IMR-90 (cell line): Measurements from ENCODE around the gene NCOA3. TPM values are rescaled to one million over a fixed set of nuclear protein-coding genes. Genes with fewer than 3 reads are reported as not detected.
"Not testable (repeated sequence)": the region's sequence is repeated elsewhere in the genome, so short reads cannot be mapped to it uniquely, and the experiment has no call there.

Experiments used
- ATAC-seq: fragments of 200-7000 bp; cut with Tn5 transposase; 2 replicates; pipeline ENCODE4 v1.9.1; 2020; ENCODE audit warnings: low read depth, mild to moderate bottlenecking, moderate library complexity
- BruUV-seq: library from RNA; stranded (reverse); fragments of 400-500 nt; replicated peaks from 2 replicates; lab custom pipeline; 2021; lab: Mats Ljungman, UMichigan
- CTCF ChIA-PET: fragments of 300-600 bp; formaldehyde crosslinking; extraction: SDS; loops from one replicate; lab custom pipeline; 2021; ENCODE audit warnings: antibody characterized with exemption; lab: Yijun Ruan, JAX
- POLR2A ChIA-PET: fragments of 300-600 bp; sonication (Branson Sonifier 250); formaldehyde crosslinking; loops from one replicate; lab custom pipeline; 2022; ENCODE audit warnings: antibody characterized with exemption; ENCODE audit not compliant: unreplicated experiment; lab: Charles Lee
- DNase-seq: peaks from one replicate; pipeline ENCODE4 v3.0.0; 2013
- H2AFZ ChIP-seq: replicated peaks from 2 replicates; pipeline ENCODE3; 2013; ENCODE audit warnings: low read length, mild to moderate bottlenecking; ENCODE audit not compliant: poor library complexity
- H2AK5ac ChIP-seq: 2 replicates; pipeline ENCODE4 v1.6.1; 2013; ENCODE audit warnings: low read depth, low read length, inconsistent platforms
- H2AK9ac ChIP-seq: replicated peaks from 2 replicates; pipeline ENCODE3; 2013; ENCODE audit warnings: mild to moderate bottlenecking, low read depth, low read length, moderate library complexity; ENCODE audit not compliant: poor library complexity
- H2BK120ac ChIP-seq: 2 replicates; pipeline ENCODE4 v1.6.1; 2013; ENCODE audit warnings: low read depth, low read length, inconsistent platforms
- H2BK15ac ChIP-seq: 3 replicates; pipeline ENCODE4 v1.6.1; 2013; ENCODE audit warnings: low read depth, low read length, inconsistent platforms
- H2BK20ac ChIP-seq: 2 replicates; pipeline ENCODE4 v1.6.1; 2013; ENCODE audit warnings: low read depth, mild to moderate bottlenecking, inconsistent platforms, low read length, moderate library complexity
- H2BK5ac ChIP-seq: 2 replicates; pipeline ENCODE4 v1.6.1; 2013; ENCODE audit warnings: mild to moderate bottlenecking, low read depth, low read length, inconsistent platforms; ENCODE audit not compliant: poor library complexity, severe bottlenecking
- H3K14ac ChIP-seq: replicated peaks from 2 replicates; pipeline ENCODE4 v1.6.1; 2013; ENCODE audit warnings: low read depth, low read length, inconsistent platforms
- H3K18ac ChIP-seq: 2 replicates; pipeline ENCODE4 v1.6.1; 2013; ENCODE audit warnings: low read depth, low read length, control low read depth
- H3K23ac ChIP-seq: 2 replicates; pipeline ENCODE4 v1.6.1; 2013; ENCODE audit warnings: low read depth, low read length, inconsistent platforms
- H3K27ac ChIP-seq: 2 replicates; pipeline ENCODE4 v1.5.1; 2013; ENCODE audit warnings: mild to moderate bottlenecking, control low read depth, low read length; ENCODE audit not compliant: insufficient read depth
- H3K27me3 ChIP-seq: 2 replicates; pipeline ENCODE4 v1.6.1; 2013; ENCODE audit warnings: low read length; ENCODE audit not compliant: control insufficient read depth, insufficient read depth
- H3K36me3 ChIP-seq: 2 replicates; pipeline ENCODE4 v1.6.1; 2013; ENCODE audit warnings: low read length, mixed read lengths; ENCODE audit not compliant: control insufficient read depth, insufficient read depth
- H3K4ac ChIP-seq: 2 replicates; pipeline ENCODE4 v1.6.1; 2013; ENCODE audit warnings: low read depth, low read length, inconsistent platforms
- H3K4me1 ChIP-seq: 2 replicates; pipeline ENCODE4 v1.6.1; 2013; ENCODE audit warnings: low read length, mixed read lengths; ENCODE audit not compliant: control insufficient read depth, insufficient read depth
- H3K4me2 ChIP-seq: 2 replicates; pipeline ENCODE4 v1.6.1; 2013; ENCODE audit warnings: low read depth, mild to moderate bottlenecking, control low read depth, low read length, moderate library complexity
- H3K4me3 ChIP-seq: 2 replicates; pipeline ENCODE4 v1.5.1; 2013; ENCODE audit warnings: low read depth, mild to moderate bottlenecking, control low read depth, low read length, moderate library complexity; ENCODE audit not compliant: insufficient read depth
- H3K56ac ChIP-seq: 2 replicates; pipeline ENCODE4 v1.6.1; 2013; ENCODE audit warnings: low read length, inconsistent platforms; ENCODE audit not compliant: insufficient read depth; ENCODE audit errors: extremely low read depth
- H3K79me1 ChIP-seq, 2 experiments: 2 replicates each; pipeline ENCODE4 v1.6.1; 2013; ENCODE audit warnings: low read length in 2 of 2, inconsistent platforms in 1 of 2, low read depth in 1 of 2
- H3K9ac ChIP-seq: 2 replicates; pipeline ENCODE4 v1.6.1; 2013; ENCODE audit warnings: low read depth, low read length, control low read depth
- H3K9me1 ChIP-seq: 2 replicates; pipeline ENCODE4 v1.6.1; 2013; ENCODE audit warnings: low read length, inconsistent platforms; ENCODE audit not compliant: insufficient read depth
- H3K9me3 ChIP-seq: 2 replicates; pipeline ENCODE4 v1.6.1; 2013; ENCODE audit warnings: low read length; ENCODE audit not compliant: control insufficient read depth, insufficient read depth
- H4K20me1 ChIP-seq: 2 replicates; pipeline ENCODE4 v1.6.1; 2013; ENCODE audit warnings: low read length, inconsistent platforms; ENCODE audit not compliant: insufficient read depth
- H4K5ac ChIP-seq: 2 replicates; pipeline ENCODE4 v1.6.1; 2013; ENCODE audit warnings: mild to moderate bottlenecking, low read depth, low read length, control low read depth
- H4K8ac ChIP-seq, 2 experiments: 2 replicates each; pipeline ENCODE4 v1.6.1; 2013; ENCODE audit warnings: low read depth in 2 of 2, low read length in 2 of 2, control low read depth in 1 of 2, inconsistent platforms in 1 of 2
- H4K91ac ChIP-seq: 2 replicates; pipeline ENCODE4 v1.6.1; 2013; ENCODE audit warnings: low read depth, low read length, inconsistent platforms; ENCODE audit not compliant: insufficient read depth
- WGBS, 2 experiments: methylation state at CpG; one replicate each; pipeline versions ENCODE4 v1.1.5 to v1.1.7; 2013; ENCODE audit warnings: missing lambda C conversion rate in 2 of 2; ENCODE audit not compliant: insufficient read length in 1 of 2; ENCODE audit errors: extremely low coverage in 2 of 2; 5-methylcytosine and 5-hydroxymethylcytosine counted together
- dilution Hi-C: fragments of 300-500 bp; cut with HindIII; formaldehyde crosslinking; loops from one replicate; pipeline ENCODE4 v1.14.3; 2018; ENCODE audit warnings: low sequenced_read_pairs; ENCODE audit not compliant: unreplicated experiment
- in situ Hi-C: fragments of 300-500 bp; cut with MboI; formaldehyde crosslinking; loops from 3 replicates; pipeline ENCODE4 v1.14.3; 2019; ENCODE audit warnings: low sequenced_read_pairs, inconsistent platforms, mixed read lengths
- intact Hi-C: fragments of 100-400 bp; cut with micrococcal nuclease; formaldehyde crosslinking; loops from 2 replicates; pipeline ENCODE4 v1.10.0; 2022
- polyA plus RNA-seq, 3 experiments: library from polyadenylated mRNA; depleted of rRNA; stranded (reverse); fragments of >200 nt; gene quantifications; 2 replicates each; pipeline ENCODE4 v1.2.3, GENCODE V29; 2012; ENCODE audit warnings: low replicate concordance in 1 of 3
- total RNA-seq: library from RNA; depleted of rRNA; stranded (reverse); fragments of >200 nt; gene quantifications from 2 replicates; pipeline ENCODE4 v1.2.3, GENCODE V29; 2012

The NCOA3 gene
- total and polyA plus RNA-seq, 2 of the 4 experiments (the other 2 are of a cell fraction), result 8.8 to 29.0 TPM

GRCh38 chr20:47460761-47461112 is 41.0 kb upstream of the NCOA3 start:
- H4K91ac ChIP-seq, H3K9ac ChIP-seq, H2BK15ac ChIP-seq, ATAC-seq, H2AK9ac ChIP-seq, H3K23ac ChIP-seq, H3K27me3 ChIP-seq, H4K20me1 ChIP-seq, H3K18ac ChIP-seq, H3K27ac ChIP-seq, H2AFZ ChIP-seq, in situ Hi-C loops, H3K14ac ChIP-seq, H2BK5ac ChIP-seq, H3K79me1 ChIP-seq, H3K36me3 ChIP-seq, H2BK120ac ChIP-seq, H2BK20ac ChIP-seq, H3K4ac ChIP-seq, H3K9me3 ChIP-seq, H3K4me1 ChIP-seq, dilution Hi-C loops, H4K8ac ChIP-seq, DNase-seq, BruUV-seq, H2AK5ac ChIP-seq, POLR2A ChIA-PET, H3K9me1 ChIP-seq, intact Hi-C loops, H4K5ac ChIP-seq, H3K4me3 ChIP-seq, H3K56ac ChIP-seq, H3K4me2 ChIP-seq: not testable (repeated sequence)
- WGBS, 2 experiments, result 100% methylated on average over 1 of the region's 6 CpGs; no CpG with 5 or more reads in 1 of the 2 experiments
- CTCF ChIA-PET, result interaction anchor here (0.6 kb wide), 1 partner anchor 43 kb away, joined by 3 read pairs; no protein-coding TSS in a partner anchor
